Fibroblast of skin of scalp (primary cell): Measurements from ENCODE around the gene IGF1R.
"Not testable (repeated sequence)": the region's sequence is repeated elsewhere in the genome, so short reads cannot be mapped to it uniquely, and the experiment has no call there.

ENCODE experiments used
- DNase-seq: peaks from one replicate; pipeline ENCODE4 v3.0.0-alpha.2; 2013

IGF1R gene

DNA sequence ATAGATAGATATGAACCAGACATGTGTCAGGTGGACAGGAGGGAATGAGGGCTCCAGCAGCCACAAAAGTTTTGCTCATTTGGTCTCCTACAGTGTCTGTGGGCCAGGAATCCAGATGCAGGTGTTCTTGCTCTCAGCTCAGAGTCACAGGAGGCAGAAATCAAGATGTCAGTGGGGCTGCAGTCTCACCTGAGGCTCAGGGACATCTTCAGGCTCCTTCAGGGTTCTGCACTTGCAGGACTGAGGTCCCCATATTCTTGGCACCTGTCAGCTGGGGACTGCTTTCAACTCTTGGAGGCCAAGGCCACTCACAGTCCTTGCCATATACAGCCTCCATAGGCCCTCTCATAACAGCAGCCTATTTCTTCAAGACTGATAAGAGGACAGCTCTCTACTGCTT is 301.9 kb downstream of the IGF1R start:
- no peak for DNase-seq

DNA sequence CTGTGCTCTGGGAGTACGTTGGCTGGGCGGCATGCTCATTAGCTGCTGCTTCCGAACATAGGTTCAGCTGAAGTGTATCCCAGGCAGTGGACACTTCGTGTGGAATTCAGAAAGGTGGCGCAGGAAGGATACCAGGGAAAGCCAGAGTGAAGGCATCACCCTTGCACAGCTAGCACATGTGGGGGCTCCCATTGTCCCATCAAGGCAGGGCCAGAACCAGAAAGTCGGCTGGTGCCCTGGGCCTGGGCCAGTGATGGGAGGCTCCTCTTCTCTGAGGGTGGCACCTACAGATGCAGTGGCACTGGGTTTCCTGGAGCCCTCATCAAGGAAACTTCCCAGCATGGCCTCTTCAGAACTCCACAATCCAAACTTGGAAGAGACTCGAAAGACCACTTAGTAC is 302.7 kb downstream of the IGF1R start:
- no peak for DNase-seq

DNA sequence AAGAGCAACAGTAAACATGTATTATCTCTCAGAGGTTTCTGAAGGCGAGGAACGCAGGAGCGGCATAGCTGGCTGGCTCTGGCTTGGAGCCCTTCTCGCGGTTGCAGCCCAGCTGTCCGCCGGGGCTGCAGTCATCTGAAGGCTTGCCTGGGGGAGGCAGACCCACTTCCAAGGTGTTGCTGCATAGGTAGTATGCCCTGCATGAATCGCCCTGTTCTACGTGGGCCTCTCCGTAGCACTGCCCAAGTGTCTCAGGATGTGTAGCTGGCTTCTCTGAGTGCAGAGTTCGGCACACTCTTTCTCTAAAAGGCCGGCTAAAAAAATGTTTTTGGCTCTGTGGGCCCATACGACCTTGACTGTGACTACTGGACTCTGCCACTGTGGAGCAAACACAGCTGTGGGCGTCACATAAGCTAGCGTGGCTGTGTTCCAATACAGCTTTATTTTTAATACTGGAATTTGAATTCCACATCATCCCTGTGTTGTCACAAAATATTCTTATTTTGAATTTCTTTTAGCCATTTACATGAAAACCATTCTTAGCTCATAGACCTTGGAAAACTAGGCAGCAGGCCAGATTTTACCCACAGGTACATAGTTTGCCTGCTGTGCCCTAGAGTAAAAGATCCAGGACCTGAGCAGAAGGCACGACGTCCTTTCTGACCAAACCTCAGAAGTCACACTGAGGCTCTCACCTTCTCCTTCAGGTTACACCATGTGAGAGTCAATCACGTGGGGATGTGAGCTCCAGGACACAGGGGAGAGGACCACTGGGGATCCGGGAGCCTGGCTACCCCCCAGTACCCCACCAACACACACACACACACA is 303.4 kb downstream of the IGF1R start:
- no peak for DNase-seq

DNA sequence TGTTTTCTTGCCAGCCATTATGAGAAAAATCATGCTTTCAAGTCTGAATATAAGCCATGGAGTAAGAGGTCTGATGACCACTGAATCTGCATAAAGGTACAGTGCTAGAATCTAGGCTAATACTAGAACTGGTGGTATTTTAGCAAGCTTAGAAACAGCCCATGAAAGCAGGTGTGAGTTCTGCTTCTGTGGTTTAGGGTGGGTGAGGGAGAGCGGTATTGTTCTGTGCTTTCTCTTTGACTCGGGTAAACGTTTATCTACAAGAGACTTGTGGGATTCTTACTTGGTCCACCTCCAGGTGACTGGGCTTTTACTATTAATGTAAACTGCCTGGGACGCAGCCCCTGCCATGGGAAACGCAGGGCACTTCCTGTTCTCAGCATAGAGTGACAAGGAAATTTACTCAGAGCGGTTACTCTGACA is 304.1 kb downstream of the IGF1R start:
- no peak for DNase-seq

DNA sequence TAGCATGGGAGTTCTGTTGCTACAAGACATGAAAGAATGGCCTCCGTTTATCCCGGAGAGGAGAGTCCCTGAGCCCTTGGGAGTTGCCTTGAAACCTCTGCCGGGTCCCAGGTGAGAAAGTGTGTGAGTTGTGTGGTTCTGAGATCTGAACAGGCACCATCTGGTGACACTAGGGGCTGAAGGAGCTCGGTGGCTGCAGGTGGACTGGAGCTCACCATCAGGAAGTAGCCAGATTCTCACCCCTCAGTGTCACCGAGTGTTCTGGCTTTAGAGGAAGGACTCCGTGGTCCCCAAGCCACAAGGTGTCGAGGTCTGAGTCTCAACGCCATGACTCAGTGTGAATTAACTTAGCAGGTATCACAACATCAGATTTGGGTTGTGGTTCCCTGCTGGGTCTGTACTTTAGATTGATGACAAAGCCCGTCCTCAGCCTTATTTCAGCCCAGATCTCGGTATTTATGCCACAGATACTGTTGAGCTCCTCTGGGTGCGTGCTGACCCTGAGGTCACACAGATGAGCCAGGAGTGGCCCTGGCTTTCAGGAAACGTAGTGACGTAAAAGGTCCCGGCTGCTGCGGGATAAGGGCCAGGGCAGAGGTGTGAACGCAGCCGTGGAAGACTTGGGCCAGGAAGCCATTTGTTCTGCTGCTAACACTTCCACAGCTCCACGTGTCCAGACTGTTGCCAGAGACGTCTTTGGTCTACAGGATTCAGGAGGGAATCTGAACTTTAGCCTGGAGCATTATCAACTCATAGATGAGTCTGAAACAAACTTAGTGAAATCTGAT is 304.9 kb downstream of the IGF1R start:
- DNase-seq = no peak

DNA sequence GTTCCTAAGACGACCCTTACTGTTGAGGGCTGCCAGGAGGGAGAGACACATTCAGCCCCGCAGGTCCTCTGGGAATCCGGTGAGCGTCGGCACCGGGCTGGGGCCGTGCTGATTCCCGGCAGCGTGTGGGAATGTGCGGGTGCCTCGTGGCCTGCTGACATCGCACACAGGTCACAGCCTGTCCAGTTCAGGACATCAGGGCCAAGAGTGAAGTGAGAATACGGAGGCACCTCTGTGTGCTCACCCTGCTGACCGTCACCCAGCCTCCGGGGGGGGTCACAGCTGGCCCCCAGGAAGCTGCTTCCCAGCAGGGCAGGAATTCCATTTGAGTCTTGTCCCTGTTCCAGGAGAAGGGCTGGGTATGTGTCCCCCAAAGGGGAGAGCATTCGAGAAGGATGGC is 305.6 kb downstream of the IGF1R start:
- no peak for DNase-seq

DNA sequence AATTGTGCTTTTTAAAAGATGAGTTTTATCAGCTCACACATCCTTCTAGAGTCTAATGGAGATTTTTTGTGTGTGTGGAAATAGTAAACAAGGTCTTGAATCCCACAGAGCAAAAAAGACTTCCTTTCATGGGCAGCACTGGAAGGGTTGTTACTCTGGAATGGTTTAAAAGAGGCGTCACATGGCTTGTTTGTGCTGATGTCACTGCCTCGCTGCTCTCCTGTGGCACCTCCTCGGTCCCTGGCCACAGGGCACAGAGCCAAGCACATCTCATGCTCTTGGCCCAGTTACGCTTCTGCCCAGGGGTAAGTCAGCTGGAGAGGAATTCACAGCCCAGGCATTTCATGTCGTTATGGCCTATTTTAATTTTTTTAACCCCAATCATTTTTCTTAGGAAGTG is 306.1 kb downstream of the IGF1R start:
- DNase-seq = peak; percentile 94

DNA sequence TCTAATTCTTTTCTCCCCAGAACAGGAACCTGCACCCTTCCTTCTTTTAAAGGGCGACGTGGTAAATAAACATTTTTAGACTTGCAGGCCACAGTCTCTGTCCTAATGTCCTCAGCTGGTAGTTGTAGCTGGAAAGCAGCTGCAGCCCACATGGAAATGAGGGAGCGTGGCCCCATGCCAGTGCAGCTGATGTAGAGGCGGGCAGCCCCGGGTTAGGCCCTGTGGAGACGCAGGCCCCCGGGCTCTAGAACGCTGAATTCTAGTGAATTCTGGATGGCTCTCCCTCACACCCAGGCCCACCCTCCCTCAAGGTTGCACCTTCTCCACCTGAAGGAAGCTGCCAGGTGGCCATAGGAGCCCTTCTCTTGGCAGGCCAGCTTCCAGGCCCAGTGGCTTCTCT is 307.0 kb downstream of the IGF1R start:
- no peak for DNase-seq

DNA sequence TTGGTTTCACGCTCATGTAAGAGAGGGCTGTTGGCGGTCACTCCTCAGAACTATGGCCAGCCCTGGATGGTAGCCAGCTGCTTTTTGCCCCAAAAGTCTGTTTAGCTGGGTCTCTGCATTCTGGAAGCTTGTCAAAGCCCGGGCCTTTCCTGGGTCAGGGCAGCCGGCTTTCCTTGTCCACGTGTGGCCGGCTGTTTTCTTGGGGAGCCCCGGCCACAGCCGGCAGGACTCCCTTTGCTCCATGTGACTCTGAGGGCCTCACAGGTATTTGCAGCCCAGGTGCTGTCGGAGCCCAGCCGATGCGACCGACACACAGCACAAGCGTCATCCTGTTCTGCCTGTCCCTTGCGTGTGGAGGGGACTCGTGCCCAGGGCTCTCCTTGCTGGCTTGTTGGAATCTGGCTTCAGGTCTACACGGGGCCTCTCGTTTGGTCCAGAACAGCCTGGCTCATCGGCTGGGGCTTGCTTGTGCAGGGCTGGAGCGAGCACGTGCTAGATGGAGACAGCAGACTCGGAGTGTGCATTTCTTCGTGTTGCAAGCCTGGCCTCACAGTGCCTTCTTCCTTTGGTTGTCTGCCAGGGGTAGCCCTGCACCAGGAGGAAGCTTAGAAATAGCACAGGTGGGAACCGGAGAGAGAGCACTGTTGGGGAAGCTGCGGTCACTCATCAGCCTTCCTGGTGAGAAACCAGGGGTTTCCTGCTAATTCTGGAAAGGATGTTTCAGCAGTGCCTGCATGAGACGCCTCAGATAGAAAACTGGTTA is 307.8 kb downstream of the IGF1R start:
- DNase-seq = no peak

DNA sequence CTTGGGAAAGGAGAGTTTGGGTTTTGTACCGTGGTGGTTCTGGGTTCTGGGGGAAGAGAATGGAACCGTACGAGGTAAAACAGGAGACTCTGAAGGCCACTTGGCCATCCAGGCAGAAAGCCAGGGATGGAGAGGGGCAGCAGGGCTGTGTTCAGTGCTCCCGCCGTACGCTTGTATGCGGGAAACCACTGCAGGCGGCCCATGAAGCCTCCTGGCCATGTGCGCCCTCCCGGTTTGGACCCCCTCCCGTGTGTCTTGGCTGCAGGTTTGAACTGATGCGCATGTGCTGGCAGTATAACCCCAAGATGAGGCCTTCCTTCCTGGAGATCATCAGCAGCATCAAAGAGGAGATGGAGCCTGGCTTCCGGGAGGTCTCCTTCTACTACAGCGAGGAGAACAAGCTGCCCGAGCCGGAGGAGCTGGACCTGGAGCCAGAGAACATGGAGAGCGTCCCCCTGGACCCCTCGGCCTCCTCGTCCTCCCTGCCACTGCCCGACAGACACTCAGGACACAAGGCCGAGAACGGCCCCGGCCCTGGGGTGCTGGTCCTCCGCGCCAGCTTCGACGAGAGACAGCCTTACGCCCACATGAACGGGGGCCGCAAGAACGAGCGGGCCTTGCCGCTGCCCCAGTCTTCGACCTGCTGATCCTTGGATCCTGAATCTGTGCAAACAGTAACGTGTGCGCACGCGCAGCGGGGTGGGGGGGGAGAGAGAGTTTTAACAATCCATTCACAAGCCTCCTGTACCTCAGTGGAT is 308.6 kb downstream of the IGF1R start:
- DNase-seq = no peak

DNA sequence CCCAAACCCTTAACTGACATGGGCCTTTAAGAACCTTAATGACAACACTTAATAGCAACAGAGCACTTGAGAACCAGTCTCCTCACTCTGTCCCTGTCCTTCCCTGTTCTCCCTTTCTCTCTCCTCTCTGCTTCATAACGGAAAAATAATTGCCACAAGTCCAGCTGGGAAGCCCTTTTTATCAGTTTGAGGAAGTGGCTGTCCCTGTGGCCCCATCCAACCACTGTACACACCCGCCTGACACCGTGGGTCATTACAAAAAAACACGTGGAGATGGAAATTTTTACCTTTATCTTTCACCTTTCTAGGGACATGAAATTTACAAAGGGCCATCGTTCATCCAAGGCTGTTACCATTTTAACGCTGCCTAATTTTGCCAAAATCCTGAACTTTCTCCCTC is 309.3 kb downstream of the IGF1R start:
- DNase-seq = no peak

DNA sequence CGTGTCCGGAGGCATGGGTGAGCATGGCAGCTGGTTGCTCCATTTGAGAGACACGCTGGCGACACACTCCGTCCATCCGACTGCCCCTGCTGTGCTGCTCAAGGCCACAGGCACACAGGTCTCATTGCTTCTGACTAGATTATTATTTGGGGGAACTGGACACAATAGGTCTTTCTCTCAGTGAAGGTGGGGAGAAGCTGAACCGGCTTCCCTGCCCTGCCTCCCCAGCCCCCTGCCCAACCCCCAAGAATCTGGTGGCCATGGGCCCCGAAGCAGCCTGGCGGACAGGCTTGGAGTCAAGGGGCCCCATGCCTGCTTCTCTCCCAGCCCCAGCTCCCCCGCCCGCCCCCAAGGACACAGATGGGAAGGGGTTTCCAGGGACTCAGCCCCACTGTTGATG is 309.7 kb downstream of the IGF1R start:
- no peak for DNase-seq

DNA sequence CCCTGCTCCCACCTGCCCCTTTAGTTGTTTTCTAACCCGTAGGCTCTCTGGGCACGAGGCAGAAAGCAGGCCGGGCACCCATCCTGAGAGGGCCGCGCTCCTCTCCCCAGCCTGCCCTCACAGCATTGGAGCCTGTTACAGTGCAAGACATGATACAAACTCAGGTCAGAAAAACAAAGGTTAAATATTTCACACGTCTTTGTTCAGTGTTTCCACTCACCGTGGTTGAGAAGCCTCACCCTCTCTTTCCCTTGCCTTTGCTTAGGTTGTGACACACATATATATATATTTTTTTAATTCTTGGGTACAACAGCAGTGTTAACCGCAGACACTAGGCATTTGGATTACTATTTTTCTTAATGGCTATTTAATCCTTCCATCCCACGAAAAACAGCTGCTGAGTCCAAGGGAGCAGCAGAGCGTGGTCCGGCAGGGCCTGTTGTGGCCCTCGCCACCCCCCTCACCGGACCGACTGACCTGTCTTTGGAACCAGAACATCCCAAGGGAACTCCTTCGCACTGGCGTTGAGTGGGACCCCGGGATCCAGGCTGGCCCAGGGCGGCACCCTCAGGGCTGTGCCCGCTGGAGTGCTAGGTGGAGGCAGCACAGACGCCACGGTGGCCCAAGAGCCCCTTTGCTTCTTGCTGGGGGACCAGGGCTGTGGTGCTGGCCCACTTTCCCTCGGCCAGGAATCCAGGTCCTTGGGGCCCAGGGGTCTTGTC is 310.7 kb downstream of the IGF1R start:
- no peak for DNase-seq

DNA sequence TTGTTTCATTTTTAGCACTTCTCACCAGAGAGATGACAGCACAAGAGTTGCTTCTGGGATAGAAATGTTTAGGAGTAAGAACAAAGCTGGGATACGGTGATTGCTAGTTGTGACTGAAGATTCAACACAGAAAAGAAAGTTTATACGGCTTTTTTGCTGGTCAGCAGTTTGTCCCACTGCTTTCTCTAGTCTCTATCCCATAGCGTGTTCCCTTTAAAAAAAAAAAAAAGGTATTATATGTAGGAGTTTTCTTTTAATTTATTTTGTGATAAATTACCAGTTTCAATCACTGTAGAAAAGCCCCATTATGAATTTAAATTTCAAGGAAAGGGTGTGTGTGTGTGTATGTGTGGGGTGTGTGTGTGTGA is 311.3 kb downstream of the IGF1R start:
- no peak for DNase-seq

DNA sequence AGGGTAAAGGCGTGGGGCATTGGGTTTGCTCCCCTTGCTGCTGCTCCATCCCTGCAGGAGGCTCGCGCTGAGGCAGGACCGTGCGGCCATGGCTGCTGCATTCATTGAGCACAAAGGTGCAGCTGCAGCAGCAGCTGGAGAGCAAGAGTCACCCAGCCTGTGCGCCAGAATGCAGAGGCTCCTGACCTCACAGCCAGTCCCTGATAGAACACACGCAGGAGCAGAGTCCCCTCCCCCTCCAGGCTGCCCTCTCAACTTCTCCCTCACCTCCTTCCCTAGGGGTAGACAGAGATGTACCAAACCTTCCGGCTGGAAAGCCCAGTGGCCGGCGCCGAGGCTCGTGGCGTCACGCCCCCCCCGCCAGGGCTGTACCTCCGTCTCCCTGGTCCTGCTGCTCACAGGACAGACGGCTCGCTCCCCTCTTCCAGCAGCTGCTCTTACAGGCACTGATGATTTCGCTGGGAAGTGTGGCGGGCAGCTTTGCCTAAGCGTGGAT is 312.3 kb downstream of the IGF1R start:
- DNase-seq = no peak

DNA sequence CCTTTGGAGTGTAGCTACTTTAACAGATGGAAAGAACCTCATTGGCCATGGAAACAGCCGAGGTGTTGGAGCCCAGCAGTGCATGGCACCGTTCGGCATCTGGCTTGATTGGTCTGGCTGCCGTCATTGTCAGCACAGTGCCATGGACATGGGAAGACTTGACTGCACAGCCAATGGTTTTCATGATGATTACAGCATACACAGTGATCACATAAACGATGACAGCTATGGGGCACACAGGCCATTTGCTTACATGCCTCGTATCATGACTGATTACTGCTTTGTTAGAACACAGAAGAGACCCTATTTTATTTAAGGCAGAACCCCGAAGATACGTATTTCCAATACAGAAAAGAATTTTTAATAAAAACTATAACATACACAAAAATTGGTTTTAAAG is 315.1 kb downstream of the IGF1R start:
- DNase-seq = no peak

DNA sequence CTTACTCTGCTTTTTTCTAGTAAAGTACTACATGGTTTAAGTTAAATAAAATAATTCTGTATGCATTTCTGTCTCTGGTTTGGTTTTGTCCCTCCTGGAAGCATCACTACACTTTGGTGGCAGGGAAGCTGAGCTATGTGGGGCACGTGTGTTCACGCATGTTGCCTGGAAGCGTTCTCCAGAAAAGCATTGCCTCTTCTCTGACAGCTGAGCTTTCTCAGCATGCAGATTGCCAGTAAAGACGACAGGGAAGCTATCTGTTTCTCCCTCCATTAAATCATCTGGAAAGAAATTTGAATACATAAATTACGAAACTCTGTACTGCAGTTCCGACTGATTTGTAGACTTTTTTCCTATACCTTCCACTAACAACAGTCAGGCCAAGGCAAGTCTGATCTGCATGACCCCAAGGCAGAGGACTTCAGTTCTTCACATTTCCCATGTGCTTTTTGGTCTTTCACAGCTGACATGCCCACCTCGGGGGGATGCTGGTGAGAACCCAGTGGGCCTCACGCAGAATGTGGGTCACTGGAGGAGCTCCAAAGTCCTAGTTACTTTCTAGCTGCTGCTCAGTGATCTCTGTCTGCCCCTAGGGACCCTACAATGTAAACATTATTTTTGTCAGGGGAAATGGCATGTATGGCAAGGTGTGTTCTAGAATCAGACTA is 316.3 kb downstream of the IGF1R start:
- DNase-seq = no peak

DNA sequence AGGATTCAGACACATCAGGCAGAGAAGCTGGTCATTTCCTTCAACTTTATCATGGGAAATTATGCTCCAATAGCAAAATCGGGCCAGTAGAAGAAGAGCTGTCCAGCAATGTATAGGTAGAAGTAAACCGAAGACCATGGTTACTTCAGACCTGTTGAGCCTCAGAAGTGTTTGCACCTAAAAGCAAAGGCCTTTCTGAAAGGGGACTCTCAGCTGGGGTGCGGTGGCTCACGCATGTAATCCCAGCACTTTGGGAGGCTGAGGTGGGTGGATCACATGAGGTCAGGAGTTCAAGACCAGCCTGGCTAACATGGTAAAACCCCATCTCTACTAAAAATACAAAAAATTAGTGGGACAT is 316.8 kb downstream of the IGF1R start:
- not testable (repeated sequence) for DNase-seq

DNA sequence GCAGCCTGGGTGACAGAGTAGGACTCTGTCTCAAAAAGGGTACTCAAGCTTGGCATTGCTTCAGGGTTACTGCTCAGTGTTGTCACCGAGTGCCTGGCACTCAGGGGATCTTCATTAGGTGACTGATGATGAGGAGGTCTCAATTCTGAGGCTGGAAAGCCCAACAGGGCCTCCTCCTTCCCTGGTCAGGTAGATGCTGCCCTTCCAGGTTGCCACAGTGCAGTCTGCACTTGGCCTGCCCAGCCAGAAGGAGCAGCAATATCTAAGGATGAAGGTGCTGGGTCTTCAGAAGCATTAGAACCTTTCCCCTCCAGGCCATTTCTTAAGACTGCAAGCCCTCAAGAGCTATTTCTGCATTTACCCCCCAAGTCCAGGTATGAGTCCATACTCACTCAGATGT is 317.3 kb downstream of the IGF1R start:
- DNase-seq = no peak

DNA sequence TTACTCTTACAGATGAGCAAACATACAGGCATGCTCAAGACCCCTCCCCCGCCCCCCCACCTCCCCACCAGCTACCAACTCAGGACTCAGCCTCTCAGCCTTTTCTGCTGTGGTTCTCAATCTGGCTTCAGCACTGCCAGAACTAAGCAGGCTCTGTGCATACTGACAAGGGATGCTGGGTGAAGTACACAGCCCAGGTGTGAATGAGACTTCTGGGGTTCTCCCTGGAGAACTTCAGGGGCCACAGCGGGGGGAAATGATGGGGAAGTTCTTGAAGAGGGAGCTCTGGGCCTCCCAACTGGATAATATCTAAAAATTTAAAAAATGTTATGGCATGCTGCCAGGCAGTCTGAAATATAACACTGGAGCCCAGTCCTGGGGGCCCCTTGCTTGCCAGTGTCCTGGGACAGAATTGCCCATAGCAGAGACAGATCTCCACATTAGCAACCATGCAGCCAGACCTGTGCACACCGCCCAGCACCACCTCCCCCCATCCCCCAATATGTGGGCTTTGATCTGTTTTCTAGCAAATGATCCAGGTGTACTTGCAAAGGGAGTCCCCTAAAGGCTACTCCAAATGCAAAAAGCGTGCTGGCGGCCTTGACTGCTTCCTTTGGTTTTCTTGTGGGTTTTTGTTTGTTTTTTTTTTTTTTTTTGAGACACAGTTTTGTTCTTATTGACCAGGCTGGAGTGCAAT is 317.9 kb downstream of the IGF1R start:
- peak; percentile 70 for DNase-seq

DNA sequence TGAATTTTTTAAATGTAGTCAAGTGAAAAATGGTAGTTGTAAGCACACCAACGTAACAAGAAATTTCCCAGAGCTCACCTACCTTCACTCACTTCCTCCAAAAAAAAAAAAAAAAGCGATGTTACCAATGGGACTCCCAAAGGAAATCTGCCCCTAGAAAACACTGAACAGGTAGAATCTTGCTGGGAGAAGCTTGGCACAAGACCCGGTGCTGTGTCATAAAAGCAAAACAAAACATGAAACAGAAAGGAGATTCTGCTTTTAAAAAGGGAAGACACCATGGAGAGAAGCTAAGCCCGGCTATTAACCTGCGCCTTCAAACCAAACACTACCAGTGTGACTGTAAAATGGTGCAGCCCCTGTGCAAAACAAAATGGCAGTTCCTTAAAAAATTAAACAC is 318.8 kb downstream of the IGF1R start:
- no peak for DNase-seq
